Small intestine (tissue), 7 donors: Measurements from ENCODE around the gene ENOPH1. TPM values are rescaled to one million over a fixed set of nuclear protein-coding genes. Genes with fewer than 3 reads are reported as not detected.
A peak's percentile ranks its signal among the peaks of the same experiment; 100 is the strongest.

ENCODE experiments used
- DNase-seq, 2 donors: peaks; one replicate each; pipeline versions ENCODE4 v3.0.0 to v3.0.0-alpha.2; 2013
- FAIRE-seq: peaks from 2 replicates; lab custom pipeline; 2012; peaks lifted over from hg19 to GRCh38; lab: Jason Lieb, UNC
- H3K27ac ChIP-seq, 3 donors: one replicate each; pipeline ENCODE4 v1.5.1; 2013; ENCODE audit warnings: low read length in 2 of 3, mild to moderate bottlenecking in 2 of 3, control low read depth in 1 of 3, inconsistent platforms in 1 of 3, low read depth in 1 of 3, moderate library complexity in 1 of 3
- H3K27me3 ChIP-seq, 3 donors: one replicate each; pipeline ENCODE4 v1.6.1; 2013; ENCODE audit warnings: low read length in 3 of 3, inconsistent platforms in 1 of 3; ENCODE audit not compliant: control insufficient read depth in 3 of 3, insufficient read depth in 3 of 3
- H3K36me3 ChIP-seq, 3 donors: one replicate each; pipeline ENCODE4 v1.6.1; 2013; ENCODE audit warnings: low read length in 3 of 3, inconsistent platforms in 1 of 3, low read depth in 1 of 3, mild to moderate bottlenecking in 1 of 3, moderate library complexity in 1 of 3; ENCODE audit not compliant: control insufficient read depth in 3 of 3, insufficient read depth in 2 of 3
- H3K4me1 ChIP-seq, 3 donors: one replicate each; pipeline ENCODE4 v1.6.1; 2013; ENCODE audit warnings: low read length in 2 of 3, inconsistent platforms in 1 of 3, low read depth in 1 of 3, mild to moderate bottlenecking in 1 of 3, moderate library complexity in 1 of 3; ENCODE audit not compliant: control insufficient read depth in 3 of 3, insufficient read depth in 2 of 3
- H3K4me3 ChIP-seq, 3 donors: one replicate each; pipeline ENCODE4 v1.5.1; 2013; ENCODE audit warnings: low read length in 3 of 3, control low read depth in 1 of 3, inconsistent platforms in 1 of 3, low read depth in 1 of 3, mild to moderate bottlenecking in 1 of 3, moderate library complexity in 1 of 3
- H3K9me3 ChIP-seq, 2 donors: one replicate each; pipeline ENCODE4 v1.6.1; 2013; ENCODE audit warnings: low read depth in 1 of 2, low read length in 1 of 2; ENCODE audit not compliant: control insufficient read depth in 2 of 2, insufficient read depth in 1 of 2
- WGBS, 3 donors: extraction: QIAGEN DNeasy Blood & Tissue Kit; methylation state at CpG; one replicate each; pipeline ENCODE4 v1.1.7; 2013; 5-methylcytosine and 5-hydroxymethylcytosine counted together
- polyA plus RNA-seq, 4 donors: library from polyadenylated mRNA; stranded (reverse) in 3 of 4; unstranded in 1 of 4; fragments of 200-250 nt in 3 of 4; fragments of 120-200 nt in 1 of 4; gene quantifications; one replicate each; pipeline versions ENCODE4 v1.2.1 to v1.2.3, GENCODE V29; 2013
- donor health status: healthy with polysubstance abuse.
- donor health status: control.
- donor health status: control.
- donor health status: Bipolar disorder and iron deficiency.
- donor health status: healthy.

Gene ENOPH1
- polyA plus RNA-seq, 4 donors = 25.3 to 45.8 (median 37.7) TPM

DNA sequence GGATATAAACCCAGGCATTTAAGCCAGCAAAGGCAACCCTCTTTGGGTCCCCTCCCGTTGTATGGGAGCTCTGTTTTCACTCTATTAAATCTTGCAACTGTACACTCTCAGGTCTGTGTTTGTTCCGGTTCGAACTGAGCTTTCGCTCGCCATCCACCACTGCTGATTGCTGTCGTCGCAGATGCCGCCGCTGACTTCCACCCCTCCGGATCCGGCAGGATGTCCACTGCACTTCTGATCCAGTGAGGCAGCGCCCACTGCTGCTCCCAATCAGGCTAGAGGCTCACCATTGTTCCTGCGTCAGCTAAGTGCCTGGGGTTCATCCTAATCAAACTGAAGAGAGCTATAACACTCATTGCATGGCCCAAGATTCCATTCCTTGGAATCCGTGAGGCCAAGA lies 49.2 kb downstream of the ENOPH1 start:
- 95 to 99% (median 97%) methylated on average over 14 of the region's 14 CpGs for WGBS, 3 donors

DNA sequence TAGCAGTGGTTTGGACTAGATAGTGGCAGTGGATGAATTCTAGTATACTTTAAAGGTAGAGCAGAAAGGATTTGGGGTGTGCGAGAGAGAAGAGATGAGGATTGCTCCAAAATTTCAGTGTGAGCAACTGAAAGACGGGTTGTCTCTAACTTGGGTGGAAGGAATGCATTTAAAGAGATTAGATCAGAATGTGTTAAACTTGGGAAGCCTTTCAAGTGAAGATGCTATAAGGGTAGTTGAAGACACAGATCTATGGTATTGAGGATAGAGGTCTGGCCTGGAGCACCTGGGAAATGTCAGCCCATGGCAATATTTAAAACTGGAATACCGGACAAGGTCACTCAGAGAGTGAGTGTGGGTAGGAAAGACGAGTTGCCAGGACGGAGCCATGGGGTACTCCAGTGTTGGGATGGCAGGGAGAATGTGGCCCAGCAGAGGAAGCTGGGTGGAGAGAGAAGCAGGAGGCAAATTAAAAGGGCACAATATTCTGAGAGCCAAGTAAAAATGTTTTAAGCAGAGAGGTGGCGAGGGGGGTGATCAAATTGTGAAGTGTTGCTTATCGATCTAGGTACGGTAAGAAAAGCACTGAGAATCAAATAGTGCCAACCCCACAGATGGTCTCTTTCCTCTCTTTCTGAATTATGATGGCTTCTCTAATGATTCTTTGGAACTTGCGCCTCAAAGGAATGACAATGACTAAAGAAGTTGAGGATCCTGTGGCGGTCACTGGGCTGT lies 50.5 kb downstream of the ENOPH1 start:
- Histone ChIP-seq H3K36me3 (no peaks in the 10 kb centered on the region), H3K27me3 (no peaks in the 10 kb centered on the region), H3K9me3 (peaks cover 0 to 9% of the 10 kb centered on the region in 2 donors), H3K27ac (no peak overlapping the region), H3K4me3 (no peak overlapping the region), H3K4me1 (peaks cover 0 to 3% (median 0%) of the 10 kb centered on the region in 3 donors)
- FAIRE-seq (no peak), DNase-seq (no peak)
- WGBS, 3 donors = 93 to 97% (median 97%) methylated on average over 10 of the region's 10 CpGs

More for the DNA sequence above, 49.2 kb downstream of the ENOPH1 start:
- FAIRE-seq (no peak), DNase-seq (no peak)
- peaks cover 0 to 9% of the 10 kb centered on the region in 2 donors for H3K9me3 ChIP-seq
- no peaks in the 10 kb centered on the region for H3K36me3 ChIP-seq
- H3K27me3 ChIP-seq = no peaks in the 10 kb centered on the region
- H3K4me1 ChIP-seq = peaks cover 0 to 3% (median 0%) of the 10 kb centered on the region in 3 donors
- H3K27ac ChIP-seq = no peak overlapping the region
- no peak overlapping the region for H3K4me3 ChIP-seq

DNA sequence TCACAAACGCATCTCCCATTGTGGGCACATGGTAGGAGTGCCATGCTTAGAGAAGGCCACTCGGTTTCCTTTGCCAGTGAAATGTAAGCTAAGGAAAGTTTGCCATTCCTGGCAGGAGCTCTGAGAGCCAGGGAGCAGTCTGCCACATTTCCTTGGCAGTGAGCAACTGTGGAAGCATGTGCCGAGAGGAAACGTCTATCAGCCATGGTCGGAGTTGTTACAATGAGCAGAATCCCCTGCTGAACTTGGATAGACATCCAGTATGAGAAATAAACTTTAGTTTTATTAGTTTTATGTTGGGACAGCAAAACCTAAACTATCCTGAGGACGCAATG lies 51.1 kb downstream of the ENOPH1 start:
- H3K4me1 ChIP-seq = peaks cover 0 to 3% (median 0%) of the 10 kb centered on the region in 3 donors
- WGBS, 3 donors = 74 to 92% (median 90%) methylated on average over 6 of the region's 6 CpGs
- H3K27me3 ChIP-seq = no peaks in the 10 kb centered on the region
- no peak overlapping the region for H3K27ac ChIP-seq
- H3K36me3 ChIP-seq = no peaks in the 10 kb centered on the region
- no peak overlapping the region for H3K4me3 ChIP-seq
- H3K9me3 ChIP-seq = peaks cover 0 to 9% of the 10 kb centered on the region in 2 donors
- FAIRE-seq = no peak
- no peak for DNase-seq

DNA sequence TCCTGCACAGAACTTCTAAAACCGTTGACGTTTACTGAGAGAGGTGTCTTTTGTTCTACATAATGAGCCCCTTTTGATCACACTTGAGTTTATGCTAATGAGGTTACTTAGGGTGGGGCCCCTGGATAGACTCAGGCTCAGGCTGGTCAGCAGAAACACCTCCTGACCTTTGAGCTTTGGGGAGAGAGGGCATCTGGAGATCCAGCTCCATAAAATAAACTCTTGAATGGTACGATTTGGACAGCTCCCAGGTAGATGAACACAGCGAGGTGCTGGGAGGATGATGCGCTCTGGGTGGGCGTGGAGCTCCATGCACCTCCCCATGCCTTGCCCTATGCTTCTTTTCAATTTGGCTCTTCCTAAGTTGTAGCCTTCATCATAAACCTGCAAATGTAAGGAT lies 52.0 kb downstream of the ENOPH1 start:
- FAIRE-seq (no peak), DNase-seq (peak in 1 of 2 donors; percentile 71)
- no peaks in the 10 kb centered on the region for H3K36me3 ChIP-seq
- H3K9me3 ChIP-seq = peaks cover 0 to 9% of the 10 kb centered on the region in 2 donors
- 34 to 74% (median 35%) methylated on average over 6 of the region's 6 CpGs for WGBS, 3 donors
- H3K4me1 ChIP-seq = peaks cover 0 to 3% (median 0%) of the 10 kb centered on the region in 3 donors
- H3K4me3 ChIP-seq = no peak overlapping the region
- no peak overlapping the region for H3K27ac ChIP-seq
- H3K27me3 ChIP-seq = no peaks in the 10 kb centered on the region

DNA sequence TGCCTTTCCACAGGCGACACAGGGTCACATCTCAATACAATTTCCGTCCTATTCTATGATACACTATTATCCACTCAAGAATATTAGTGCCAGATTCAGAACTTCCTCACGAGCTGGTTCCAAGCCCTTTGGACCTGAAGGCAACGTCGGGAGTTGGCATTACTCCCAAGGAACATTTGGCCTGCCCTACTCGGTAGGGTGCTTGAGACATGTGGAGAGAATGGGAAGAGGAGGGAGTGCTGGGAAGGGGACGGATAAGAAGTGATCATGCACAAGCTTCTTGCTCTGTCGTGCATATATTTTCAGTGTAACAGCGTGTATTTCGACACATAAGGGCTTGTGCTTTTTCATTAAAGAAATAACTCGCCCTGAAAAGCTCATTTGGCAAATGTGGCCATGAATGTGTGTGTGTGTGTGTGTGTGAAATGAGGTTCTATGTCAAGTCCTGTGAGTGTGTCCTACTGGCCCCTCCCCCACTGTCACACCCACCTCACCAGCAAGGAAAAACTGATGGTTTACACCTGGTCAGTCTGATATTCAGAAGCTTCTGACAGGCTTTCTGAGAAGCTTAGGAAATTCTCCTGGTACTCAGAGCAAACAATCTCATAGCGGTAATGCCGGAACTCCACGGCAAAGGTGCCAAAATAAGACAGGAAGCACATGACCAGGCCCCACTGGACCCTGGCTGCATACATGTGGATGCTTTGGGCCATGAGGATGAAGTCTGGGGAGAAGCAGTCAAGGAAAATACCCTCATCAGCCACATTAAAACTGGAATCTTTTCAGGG lies 54.8 kb downstream of the ENOPH1 start:
- Histone ChIP-seq H3K4me3 (no peak overlapping the region), H3K36me3 (no peaks in the 10 kb centered on the region), H3K27ac (no peak overlapping the region), H3K9me3 (no peaks in the 10 kb centered on the region), H3K27me3 (no peaks in the 10 kb centered on the region), H3K4me1 (peaks cover 0 to 3% (median 0%) of the 10 kb centered on the region in 3 donors)
- peak in 1 of 2 donors; percentile 91 for DNase-seq
- 21 to 65% (median 51%) methylated on average over 14 of the region's 14 CpGs for WGBS, 3 donors
- no peak for FAIRE-seq

DNA sequence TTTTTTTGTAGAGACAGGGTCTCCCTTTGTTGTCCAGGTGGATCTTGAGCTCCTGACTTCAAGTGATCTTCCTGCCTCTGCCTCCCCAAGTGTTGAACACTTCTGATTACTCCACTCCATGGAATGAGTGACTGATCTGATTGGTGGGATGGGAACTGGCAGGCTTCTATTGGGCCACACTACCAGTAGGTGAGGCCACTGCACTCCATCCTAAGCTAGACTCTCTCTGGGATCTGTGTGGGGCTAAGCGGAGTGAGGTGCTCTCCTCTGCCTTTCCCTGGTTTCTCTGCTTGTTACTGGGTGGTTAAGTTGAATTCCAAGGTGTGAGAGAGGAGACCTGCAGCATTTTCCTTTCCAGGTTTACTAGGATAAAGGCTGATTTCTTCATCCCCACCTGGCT lies 58.7 kb downstream of the ENOPH1 start:
- H3K27ac ChIP-seq = no peak overlapping the region
- FAIRE-seq (no peak), DNase-seq (no peak)
- no peaks in the 10 kb centered on the region for H3K9me3 ChIP-seq
- no peaks in the 10 kb centered on the region for H3K4me1 ChIP-seq
- 93 to 98% (median 94%) methylated on average over 1 of the region's 1 CpG for WGBS, 3 donors
- H3K27me3 ChIP-seq = no peaks in the 10 kb centered on the region
- no peaks in the 10 kb centered on the region for H3K36me3 ChIP-seq
- H3K4me3 ChIP-seq = no peak overlapping the region

DNA sequence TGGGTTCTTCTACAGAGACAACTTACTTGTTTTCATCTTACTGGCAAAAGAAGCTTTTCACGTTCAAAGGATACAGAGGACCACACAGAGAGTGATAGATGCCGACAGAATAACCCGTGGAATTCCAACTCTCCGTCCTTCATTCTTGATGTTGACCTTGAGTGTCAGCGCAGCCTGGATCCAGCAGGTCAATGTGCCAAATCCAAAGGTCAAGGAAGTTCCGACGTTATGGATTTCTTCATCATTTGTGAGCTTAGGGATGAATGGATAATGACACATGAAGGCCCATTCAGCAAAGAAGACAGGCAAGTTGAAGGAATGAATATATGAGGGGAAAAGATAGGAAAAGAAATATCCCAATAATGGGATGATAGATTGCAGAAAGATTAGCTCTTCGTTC lies 59.6 kb downstream of the ENOPH1 start:
- H3K4me3 ChIP-seq = no peak overlapping the region
- 52 to 64% (median 64%) methylated on average over 8 of the region's 8 CpGs for WGBS, 3 donors
- no peaks in the 10 kb centered on the region for H3K9me3 ChIP-seq
- no peak overlapping the region for H3K27ac ChIP-seq
- FAIRE-seq (no peak), DNase-seq (no peak)
- no peaks in the 10 kb centered on the region for H3K36me3 ChIP-seq
- no peaks in the 10 kb centered on the region for H3K4me1 ChIP-seq
- H3K27me3 ChIP-seq = no peaks in the 10 kb centered on the region

DNA sequence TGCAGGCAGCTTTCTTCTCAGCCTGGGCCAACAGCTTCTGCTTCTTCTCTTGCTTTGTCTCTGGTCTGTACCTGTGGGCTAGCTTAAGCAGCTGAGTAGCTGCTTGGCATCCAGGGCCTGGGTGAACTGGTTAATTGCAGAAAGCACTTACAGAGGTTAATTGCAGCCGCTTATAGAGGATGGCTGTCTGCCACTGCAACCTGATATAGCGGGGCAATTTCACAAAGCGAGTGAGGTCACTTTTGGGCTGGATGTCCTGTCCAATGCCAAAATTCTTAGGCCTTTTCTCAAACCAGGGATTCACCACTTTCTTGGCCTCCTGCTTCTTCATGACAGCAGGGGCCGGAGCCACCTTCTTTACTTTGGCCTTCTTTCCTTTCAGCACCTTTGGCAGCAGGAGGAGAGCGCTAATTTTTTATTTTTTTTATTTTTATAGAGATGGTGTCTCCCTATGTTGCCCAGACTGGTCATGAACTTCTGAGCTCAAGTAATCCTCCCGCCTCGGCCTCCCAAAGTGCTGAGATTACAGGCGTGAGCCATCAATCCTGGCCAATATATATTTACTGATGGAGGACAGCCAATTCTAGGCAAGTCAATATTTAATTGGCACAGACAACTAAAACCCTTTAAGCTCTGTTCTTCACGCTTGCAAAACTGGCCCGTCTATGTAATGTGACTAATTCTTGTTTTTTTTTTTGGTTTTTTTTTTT lies 61.0 kb downstream of the ENOPH1 start:
- FAIRE-seq (no peak), DNase-seq (no peak)
- Histone ChIP-seq H3K27ac (no peak overlapping the region), H3K4me3 (no peak overlapping the region), H3K27me3 (no peaks in the 10 kb centered on the region), H3K36me3 (no peaks in the 10 kb centered on the region), H3K4me1 (no peaks in the 10 kb centered on the region), H3K9me3 (no peaks in the 10 kb centered on the region)
- 42 to 67% (median 56%) methylated on average over 10 of the region's 10 CpGs for WGBS, 3 donors
